Small intestine (tissue), 7 donors: ENCODE measurements around the gene HTRA1. TPM values are rescaled to one million over a fixed set of nuclear protein-coding genes. Genes with fewer than 3 reads are reported as not detected.

Experiments
- DNase-seq, 2 donors: peaks; one replicate each; pipeline versions ENCODE4 v3.0.0 to v3.0.0-alpha.2; 2013
- FAIRE-seq: peaks from 2 replicates; lab custom pipeline; 2012; peaks lifted over from hg19 to GRCh38; lab: Jason Lieb, UNC
- H3K27ac ChIP-seq, 3 donors: one replicate each; pipeline ENCODE4 v1.5.1; 2013; ENCODE audit warnings: low read length in 2 of 3, mild to moderate bottlenecking in 2 of 3, control low read depth in 1 of 3, inconsistent platforms in 1 of 3, low read depth in 1 of 3, moderate library complexity in 1 of 3
- H3K27me3 ChIP-seq, 3 donors: one replicate each; pipeline ENCODE4 v1.6.1; 2013; ENCODE audit warnings: low read length in 3 of 3, inconsistent platforms in 1 of 3; ENCODE audit not compliant: control insufficient read depth in 3 of 3, insufficient read depth in 3 of 3
- H3K36me3 ChIP-seq, 3 donors: one replicate each; pipeline ENCODE4 v1.6.1; 2013; ENCODE audit warnings: low read length in 3 of 3, inconsistent platforms in 1 of 3, low read depth in 1 of 3, mild to moderate bottlenecking in 1 of 3, moderate library complexity in 1 of 3; ENCODE audit not compliant: control insufficient read depth in 3 of 3, insufficient read depth in 2 of 3
- H3K4me1 ChIP-seq, 3 donors: one replicate each; pipeline ENCODE4 v1.6.1; 2013; ENCODE audit warnings: low read length in 2 of 3, inconsistent platforms in 1 of 3, low read depth in 1 of 3, mild to moderate bottlenecking in 1 of 3, moderate library complexity in 1 of 3; ENCODE audit not compliant: control insufficient read depth in 3 of 3, insufficient read depth in 2 of 3
- H3K4me3 ChIP-seq, 3 donors: one replicate each; pipeline ENCODE4 v1.5.1; 2013; ENCODE audit warnings: low read length in 3 of 3, control low read depth in 1 of 3, inconsistent platforms in 1 of 3, low read depth in 1 of 3, mild to moderate bottlenecking in 1 of 3, moderate library complexity in 1 of 3
- H3K9me3 ChIP-seq, 2 donors: one replicate each; pipeline ENCODE4 v1.6.1; 2013; ENCODE audit warnings: low read depth in 1 of 2, low read length in 1 of 2; ENCODE audit not compliant: control insufficient read depth in 2 of 2, insufficient read depth in 1 of 2
- WGBS, 3 donors: extraction: QIAGEN DNeasy Blood & Tissue Kit; methylation state at CpG; one replicate each; pipeline ENCODE4 v1.1.7; 2013; 5-methylcytosine and 5-hydroxymethylcytosine counted together
- polyA plus RNA-seq, 4 donors: library from polyadenylated mRNA; stranded (reverse) in 3 of 4; unstranded in 1 of 4; fragments of 200-250 nt in 3 of 4; fragments of 120-200 nt in 1 of 4; gene quantifications; one replicate each; pipeline versions ENCODE4 v1.2.1 to v1.2.3, GENCODE V29; 2013
- donor health status: healthy with polysubstance abuse.
- donor health status: control.
- donor health status: control.
- donor health status: Bipolar disorder and iron deficiency.
- donor health status: healthy.

The HTRA1 gene
- polyA plus RNA-seq, 4 donors: 1.6 to 44.7 (median 15.4) TPM

GRCh38 chr10:122471531-122472177 is 10.3 kb downstream of the HTRA1 start:
- H3K4me3 ChIP-seq: no peak overlapping the region
- peaks cover 0 to 23% (median 3%) of the 10 kb centered on the region in 3 donors for H3K4me1 ChIP-seq
- WGBS, 3 donors: 89 to 96% (median 94%) methylated on average over 4 of the region's 4 CpGs
- no peak overlapping the region for H3K27ac ChIP-seq
- H3K27me3 ChIP-seq: peaks cover 0 to 2% (median 0%) of the 10 kb centered on the region in 3 donors
- H3K9me3 ChIP-seq: no peaks in the 10 kb centered on the region
- FAIRE-seq (no peak), DNase-seq (no peak)
- peaks cover 0 to 7% (median 0%) of the 10 kb centered on the region in 3 donors for H3K36me3 ChIP-seq

- peaks cover 0 to 23% (median 3%) of the 10 kb centered on the region in 3 donors for H3K4me1 ChIP-seq
- DNase-seq (no peak), FAIRE-seq (no peak)
- no peaks in the 10 kb centered on the region for H3K9me3 ChIP-seq
- H3K36me3 ChIP-seq: peaks cover 0 to 7% (median 0%) of the 10 kb centered on the region in 3 donors
- WGBS, 3 donors: 81 to 90% (median 84%) methylated on average over 8 of the region's 8 CpGs
- H3K4me3 ChIP-seq: no peak overlapping the region
- peaks cover 0 to 2% (median 0%) of the 10 kb centered on the region in 3 donors for H3K27me3 ChIP-seq
- no peak overlapping the region for H3K27ac ChIP-seq
Observed at GRCh38 chr10:122473116-122473515, 11.8 kb downstream of the HTRA1 start.

- no peak overlapping the region for H3K4me3 ChIP-seq
- peaks cover 0 to 23% (median 3%) of the 10 kb centered on the region in 3 donors for H3K4me1 ChIP-seq
- peak in 1 of 2 donors; percentile 28 for DNase-seq
- no peak for FAIRE-seq
- no peak overlapping the region for H3K27ac ChIP-seq
- H3K27me3 ChIP-seq: peaks cover 0 to 2% (median 0%) of the 10 kb centered on the region in 3 donors
- H3K9me3 ChIP-seq: no peaks in the 10 kb centered on the region
- WGBS, 3 donors: 33 to 43% (median 34%) methylated on average over 15 of the region's 15 CpGs
- peaks cover 0 to 7% (median 0%) of the 10 kb centered on the region in 3 donors for H3K36me3 ChIP-seq
Observed at GRCh38 chr10:122474131-122474818, 12.9 kb downstream of the HTRA1 start.

GRCh38 chr10:122475100-122475499 is 13.7 kb downstream of the HTRA1 start:
- DNase-seq (no peak), FAIRE-seq (no peak)
- Histone ChIP-seq H3K4me3 (no peak overlapping the region), H3K9me3 (no peaks in the 10 kb centered on the region), H3K36me3 (peaks cover 0 to 7% (median 0%) of the 10 kb centered on the region in 3 donors), H3K4me1 (peaks cover 0 to 23% (median 3%) of the 10 kb centered on the region in 3 donors), H3K27me3 (peaks cover 0 to 2% (median 0%) of the 10 kb centered on the region in 3 donors), H3K27ac (no peak overlapping the region)
- 50 to 85% (median 83%) methylated on average over 12 of the region's 12 CpGs for WGBS, 3 donors

GRCh38 chr10:122475591-122476332 is 14.4 kb downstream of the HTRA1 start:
- Histone ChIP-seq H3K4me3 (no peak overlapping the region), H3K27me3 (peaks cover 0 to under 1% (median 0%) of the 10 kb centered on the region in 3 donors), H3K27ac (peak overlapping the region in 1 of 3 donors; percentile 18), H3K9me3 (no peaks in the 10 kb centered on the region), H3K36me3 (peaks cover 0 to 7% (median 0%) of the 10 kb centered on the region in 3 donors), H3K4me1 (peaks cover 0 to 23% (median 3%) of the 10 kb centered on the region in 3 donors)
- DNase-seq (no peak), FAIRE-seq (no peak)
- 69 to 87% (median 85%) methylated on average over 16 of the region's 16 CpGs for WGBS, 3 donors

- Histone ChIP-seq H3K4me3 (no peak overlapping the region), H3K9me3 (peaks cover 0 to 2% of the 10 kb centered on the region in 2 donors), H3K36me3 (peaks cover 0 to 10% (median 0%) of the 10 kb centered on the region in 3 donors), H3K27ac (peak overlapping the region in 1 of 3 donors; percentile 18), H3K4me1 (peaks cover 0 to 23% (median 3%) of the 10 kb centered on the region in 3 donors), H3K27me3 (no peaks in the 10 kb centered on the region)
- 70 to 82% (median 78%) methylated on average over 6 of the region's 6 CpGs for WGBS, 3 donors
- no peak for DNase-seq
- FAIRE-seq: no peak
Observed at GRCh38 chr10:122476333-122476695, 15.0 kb downstream of the HTRA1 start.

GRCh38 chr10:122477436-122477835 is 16.1 kb downstream of the HTRA1 start:
- H3K9me3 ChIP-seq: peaks cover 0 to 8% of the 10 kb centered on the region in 2 donors
- DNase-seq: no peak
- no peak overlapping the region for H3K4me3 ChIP-seq
- no peak for FAIRE-seq
- peaks cover 0 to 23% (median 3%) of the 10 kb centered on the region in 3 donors for H3K4me1 ChIP-seq
- no peaks in the 10 kb centered on the region for H3K27me3 ChIP-seq
- no peak overlapping the region for H3K27ac ChIP-seq
- H3K36me3 ChIP-seq: peaks cover 0 to 8% (median 0%) of the 10 kb centered on the region in 3 donors
- WGBS, 3 donors: 79 to 87% (median 85%) methylated on average over 5 of the region's 5 CpGs

GRCh38 chr10:122478971-122479370 is 17.6 kb downstream of the HTRA1 start:
- no peak for FAIRE-seq
- peaks cover 0 to 8% of the 10 kb centered on the region in 2 donors for H3K9me3 ChIP-seq
- H3K27ac ChIP-seq: no peak overlapping the region
- H3K36me3 ChIP-seq: peaks cover 0 to 8% (median 0%) of the 10 kb centered on the region in 3 donors
- DNase-seq: no peak
- H3K27me3 ChIP-seq: no peaks in the 10 kb centered on the region
- peaks cover 0 to 23% (median 3%) of the 10 kb centered on the region in 3 donors for H3K4me1 ChIP-seq
- WGBS, 3 donors: 83 to 95% (median 91%) methylated on average over 7 of the region's 7 CpGs
- no peak overlapping the region for H3K4me3 ChIP-seq
